Medulla oblongata (tissue), 1 donor: ENCODE data around the gene PTOV1.

Experiments
- DNase-seq: peaks from one replicate; pipeline ENCODE4 v3.0.0-alpha.2; 2015; ENCODE audit errors: extremely low spot score

PTOV1 gene

GRCh38 chr19:49888510-49888824 is 37.5 kb downstream of the PTOV1 start:
- no peak for DNase-seq

DNA sequence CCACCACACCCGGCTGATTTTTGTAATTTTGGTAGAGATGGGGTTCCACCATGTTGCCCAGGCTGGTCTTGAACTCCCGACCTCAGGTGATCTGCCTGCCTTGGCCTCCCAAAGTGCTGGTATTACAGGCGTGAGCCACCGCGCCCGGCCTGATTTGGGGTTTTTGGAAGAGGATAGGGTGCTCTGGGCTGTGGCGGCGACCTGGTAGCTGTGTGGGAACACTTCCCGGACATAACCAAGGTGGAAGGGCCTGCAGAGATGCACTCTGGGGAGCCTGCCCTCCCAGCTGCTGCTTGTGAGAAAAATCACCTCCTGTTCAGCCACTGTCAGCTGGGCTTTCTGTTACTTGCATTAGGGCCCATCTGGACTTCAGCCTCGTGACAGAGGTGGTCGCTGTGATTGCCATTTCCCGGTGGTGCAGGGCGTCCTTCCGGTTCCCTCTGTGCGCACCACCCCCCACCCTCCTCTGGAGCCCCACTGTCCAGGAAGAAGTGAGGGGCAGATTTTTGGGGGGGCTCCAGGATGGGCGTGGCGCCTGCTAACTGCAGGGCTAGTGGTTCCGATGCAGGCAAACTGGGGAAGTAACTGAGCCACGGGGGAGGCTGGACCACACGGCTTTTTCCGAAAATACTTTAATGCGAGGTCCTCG is 38.2 kb downstream of the PTOV1 start:
- no peak for DNase-seq

GRCh38 chr19:49889687-49890348 is 38.9 kb downstream of the PTOV1 start:
- peak; percentile 66 for DNase-seq

- DNase-seq = no peak
These were observed 39.7 kb downstream of the PTOV1 start for GRCh38 chr19:49890349-49891311.

DNA sequence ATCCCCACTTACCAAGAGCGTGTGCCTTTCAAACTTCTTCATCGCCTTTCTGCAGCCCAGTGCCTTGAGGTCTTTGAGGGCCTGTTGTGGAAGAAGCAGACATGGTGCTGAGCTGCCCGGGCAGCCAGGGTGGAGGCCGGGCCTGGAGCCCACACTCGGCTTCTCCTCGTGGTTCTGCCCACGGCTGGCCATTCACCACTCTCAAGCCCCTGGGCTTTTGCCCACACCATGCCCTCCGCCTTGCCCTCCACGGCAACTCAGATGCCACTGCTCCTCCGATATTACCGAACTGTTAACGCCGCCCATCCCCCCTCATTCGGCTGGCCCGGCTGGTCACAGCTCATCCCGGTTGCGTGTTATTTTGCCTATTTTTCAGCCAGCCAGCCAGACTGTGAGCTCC is 40.4 kb downstream of the PTOV1 start:
- no peak for DNase-seq

DNA sequence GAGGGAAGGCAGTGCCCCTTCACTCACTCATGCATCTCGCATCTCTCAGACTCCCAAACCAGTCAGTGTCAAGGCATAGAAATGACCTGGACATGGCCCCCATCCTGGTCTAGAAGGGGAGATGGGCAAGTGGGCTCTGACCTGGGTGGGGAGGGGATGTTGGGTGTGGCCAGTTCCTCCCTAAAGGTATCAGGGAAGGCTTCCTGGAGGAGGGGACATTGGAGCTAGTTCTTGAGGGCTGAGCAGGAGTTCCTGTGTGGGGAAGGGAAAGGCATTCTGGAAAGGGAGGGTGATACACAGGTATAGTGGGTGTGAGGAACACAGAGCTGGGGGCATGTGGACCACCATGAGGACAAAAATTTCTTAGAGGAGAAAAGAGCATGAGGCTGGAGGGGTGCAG is 41.8 kb downstream of the PTOV1 start:
- no peak for DNase-seq

DNA sequence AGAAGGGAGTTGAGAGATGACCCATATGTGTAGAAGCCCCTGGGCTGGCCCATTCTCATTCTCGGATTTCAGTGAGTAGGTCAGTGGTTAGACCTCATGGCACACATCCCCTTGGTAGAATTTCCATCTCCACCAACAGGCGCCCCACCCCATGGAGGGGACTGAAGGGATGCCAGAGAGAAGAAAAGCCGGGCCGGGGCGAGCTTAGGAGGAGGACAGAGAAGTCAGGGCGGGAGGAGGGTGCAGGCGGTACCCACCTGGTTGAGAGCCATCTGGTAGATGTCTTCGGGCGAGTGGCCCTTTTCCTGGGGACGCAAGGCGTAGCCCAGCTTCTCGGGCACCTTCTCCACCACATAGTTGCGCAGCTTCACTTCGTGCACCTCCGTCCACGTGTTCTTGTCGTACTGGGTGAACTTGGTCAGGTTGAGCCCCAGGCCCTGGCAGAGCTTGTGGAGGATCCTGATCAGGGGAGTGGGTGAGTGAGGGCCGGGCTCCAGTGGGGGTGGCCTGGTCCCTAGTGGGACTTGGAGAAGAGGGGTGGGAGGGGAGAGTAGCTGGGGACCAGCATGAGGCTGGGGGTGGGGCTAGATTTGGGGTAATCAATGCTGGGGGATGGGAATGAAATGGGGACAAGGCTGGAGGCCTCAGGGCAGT is 43.2 kb downstream of the PTOV1 start:
- no peak for DNase-seq

DNA sequence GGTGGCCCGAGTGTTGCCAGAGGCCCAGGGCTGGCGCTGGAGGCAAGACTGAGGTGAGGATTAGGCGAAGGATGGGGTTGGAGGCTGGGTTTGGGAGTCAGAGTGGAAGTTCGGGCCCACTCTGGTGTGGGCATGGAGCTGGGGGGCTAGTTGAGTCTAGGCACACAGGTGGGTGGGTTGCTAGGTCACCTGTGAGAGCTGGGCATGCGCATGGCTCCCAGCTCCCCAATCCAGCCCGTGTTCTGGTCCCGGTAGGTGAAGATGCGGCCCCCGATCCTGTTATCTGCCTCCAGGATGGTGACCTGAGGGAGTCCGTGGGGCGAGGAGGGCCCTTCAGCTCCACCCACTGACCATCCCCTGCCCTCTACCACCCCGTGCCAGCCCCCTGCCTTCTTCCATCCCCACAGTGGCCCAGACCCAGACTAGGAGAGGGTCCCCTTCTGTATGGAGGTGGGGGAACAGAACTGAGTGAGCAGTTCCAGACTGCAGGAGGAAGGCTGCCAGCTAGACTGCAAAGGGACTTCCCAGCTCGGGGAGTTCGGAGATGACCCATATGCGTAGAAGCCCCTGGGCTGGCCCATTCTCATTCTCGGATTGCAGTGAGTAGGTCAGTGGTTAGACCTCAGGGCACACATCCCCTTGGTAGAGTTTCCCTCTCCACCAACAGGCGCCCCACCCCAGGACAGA is 44.1 kb downstream of the PTOV1 start:
- no peak for DNase-seq

- no peak for DNase-seq
These were observed 44.8 kb downstream of the PTOV1 start for GRCh38 chr19:49895566-49896297.

- DNase-seq = peak; percentile 70
These were observed 46.1 kb downstream of the PTOV1 start, which contains the start of gene IL4I1 for GRCh38 chr19:49896863-49897621. TSS of gene IL4I1 (minus strand) at chr19:49896887. CDS start at chr19:49896160, 727 bp downstream.

- DNase-seq = no peak
These were observed 53.2 kb downstream of the PTOV1 start for GRCh38 chr19:49904136-49904535.

DNA sequence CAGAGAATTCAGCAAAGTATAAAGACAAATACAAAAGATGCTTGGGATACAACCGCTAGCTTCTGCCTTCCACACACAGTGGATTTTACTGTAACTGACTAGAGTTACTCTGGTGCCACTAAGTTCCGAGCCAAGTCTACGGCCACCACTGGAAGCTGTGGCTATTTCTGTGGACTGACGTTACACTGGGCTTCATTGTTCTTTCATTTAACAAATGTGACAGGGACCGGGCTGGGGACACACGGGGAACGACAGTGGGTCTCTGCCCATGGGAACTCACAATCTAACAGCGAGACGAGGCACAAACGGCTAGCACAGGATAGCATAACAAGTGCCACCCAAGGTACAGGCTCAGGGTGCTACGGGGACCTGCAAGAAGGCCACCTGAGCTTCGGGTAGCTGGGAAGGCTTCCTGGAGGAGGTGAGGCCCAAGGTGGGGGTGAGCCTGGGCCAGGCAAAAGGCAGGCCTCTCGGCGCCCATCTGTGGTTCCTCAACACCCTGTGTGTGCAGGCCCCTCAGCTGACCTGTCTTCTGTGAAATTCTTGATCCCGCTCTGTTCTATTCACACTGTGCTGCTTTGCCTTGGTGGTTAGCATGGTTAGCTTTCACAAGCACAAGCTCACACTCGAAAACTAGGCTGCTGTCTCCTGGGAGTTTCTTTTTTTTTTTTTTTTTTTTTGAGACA is 56.1 kb downstream of the PTOV1 start:
- DNase-seq = peak; percentile 70

DNA sequence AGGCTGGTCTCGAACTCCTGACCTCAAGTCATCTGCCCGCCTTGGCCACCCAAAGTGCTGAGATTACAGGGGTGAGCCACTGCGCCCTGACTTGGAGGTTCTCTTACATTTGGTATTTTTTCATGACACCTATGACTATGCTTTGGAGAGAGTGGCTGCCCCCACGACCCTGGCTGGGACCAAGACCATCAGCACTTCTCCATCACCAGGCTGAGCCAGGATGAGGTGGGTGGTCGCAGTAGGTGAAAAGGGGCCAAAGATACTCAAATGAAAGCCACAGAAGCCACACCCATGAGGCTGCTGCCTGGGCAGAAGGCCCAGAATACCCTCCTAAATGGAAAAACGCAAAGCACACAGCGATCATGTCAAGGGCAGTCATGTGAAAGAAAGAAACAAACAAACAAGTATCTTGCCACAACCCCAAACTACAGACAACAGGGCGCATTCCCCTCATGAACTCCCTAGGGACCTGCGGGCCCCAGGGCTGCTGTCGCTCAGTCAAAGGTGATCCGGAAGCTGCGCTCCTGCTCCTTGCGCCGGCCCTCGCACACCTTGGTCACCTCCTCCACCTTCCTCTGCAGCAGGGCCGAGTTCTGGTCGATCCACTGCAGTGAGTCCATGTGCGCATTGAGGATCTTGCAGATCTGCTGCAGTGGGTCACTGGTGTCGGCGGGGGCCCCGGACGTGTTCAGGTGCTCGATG is 56.9 kb downstream of the PTOV1 start:
- no peak for DNase-seq

DNA sequence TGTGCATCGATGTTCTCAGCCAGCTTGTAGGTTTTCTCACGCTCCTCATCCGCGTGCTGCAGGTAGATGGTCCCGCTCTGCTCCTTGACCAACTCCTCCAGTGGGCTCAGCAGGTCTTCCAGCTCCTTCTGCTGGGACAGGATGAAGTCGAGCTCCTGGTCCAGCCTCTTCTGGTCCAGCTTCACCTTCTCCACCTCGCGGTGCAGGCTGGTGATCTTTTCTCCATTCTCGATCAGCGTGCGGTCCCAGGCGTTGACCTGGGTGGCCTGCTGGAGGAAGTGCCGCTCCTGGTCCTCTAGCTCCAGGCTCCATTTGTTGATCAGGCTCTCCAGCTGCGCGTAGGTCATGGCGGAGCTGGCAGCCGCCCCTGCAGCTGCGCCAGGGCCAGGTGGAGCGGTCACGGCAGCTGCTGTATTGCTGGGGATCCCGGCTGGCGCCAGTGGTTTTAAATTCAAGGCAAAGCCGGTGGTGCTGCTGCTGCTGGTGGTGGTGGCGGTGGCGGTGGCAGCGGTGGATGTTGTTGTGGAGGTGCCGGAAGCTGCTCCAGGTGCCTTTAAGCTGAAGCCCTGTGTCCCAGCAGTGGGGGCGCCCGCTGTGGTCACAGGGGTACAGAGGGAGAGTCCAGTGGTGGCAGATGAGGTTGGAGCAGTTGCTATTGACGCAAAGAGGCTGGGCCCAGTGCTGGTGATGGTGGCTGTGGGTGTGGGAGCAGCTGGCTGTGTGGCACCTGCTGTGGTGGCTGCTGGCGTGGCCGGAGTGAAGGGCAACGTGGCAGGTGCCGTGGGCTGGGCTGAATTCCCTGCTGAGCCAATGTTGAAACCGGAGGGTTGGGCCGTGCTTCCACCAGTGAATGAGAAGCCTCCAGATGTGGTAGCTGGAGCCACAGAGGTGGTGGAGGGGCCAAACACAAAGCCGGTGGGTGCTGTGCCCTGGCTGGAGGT is 57.8 kb downstream of the PTOV1 start:
- DNase-seq = no peak

GRCh38 chr19:49910179-49910578 is 59.2 kb downstream of the PTOV1 start:
- no peak for DNase-seq
